ENCODE results near the gene PIWIL4. TPM values are rescaled to one million over a fixed set of nuclear protein-coding genes. Genes with fewer than 3 reads are reported as not detected.

PIWIL4 gene
- total RNA-seq, 2 donors from 2014 or later: 6.3 to 6.7 TPM

DNA sequence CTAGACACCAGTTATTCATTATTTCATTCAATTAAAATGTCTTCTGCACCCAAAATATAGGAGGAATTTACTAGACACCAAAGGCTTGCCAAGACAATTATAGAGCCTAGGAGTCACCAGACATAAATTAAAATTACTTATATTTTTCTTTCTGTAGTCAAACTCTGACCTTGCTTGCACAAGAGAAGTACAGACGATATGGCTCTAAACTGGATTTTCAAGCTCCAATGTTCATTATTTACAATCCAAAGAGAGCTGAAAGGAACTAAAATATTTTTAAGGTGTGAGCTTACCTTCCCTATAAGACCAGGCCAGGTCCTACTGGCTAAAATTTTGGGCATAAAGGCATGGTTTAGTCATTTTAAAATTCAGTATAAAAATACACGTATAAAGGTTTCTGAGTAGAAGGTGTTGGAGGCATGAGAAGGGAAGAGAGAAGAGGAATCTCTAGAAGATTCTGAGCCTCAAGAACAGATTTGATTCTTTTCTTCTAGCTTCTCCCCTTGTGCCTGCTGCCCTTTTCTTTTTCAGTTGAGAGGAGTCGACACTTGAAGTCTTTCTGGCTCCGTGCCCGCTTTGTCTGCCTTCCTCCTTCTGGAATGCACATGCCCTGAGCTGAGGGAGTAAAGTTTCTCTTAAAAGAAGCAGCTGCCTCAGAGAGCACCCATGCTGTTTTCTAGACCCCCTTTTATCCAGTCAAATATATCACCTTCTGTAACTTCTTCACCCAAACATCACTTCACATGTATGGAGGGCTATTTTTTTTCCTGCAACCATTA is 41.4 kb upstream of the PIWIL4 start:
- Histone ChIP-seq H3K27ac (no peak overlapping the region), H3K27me3 (no peaks in the 10 kb centered on the region), H3K36me3 (no peaks in the 10 kb centered on the region), H3K9me3 (no peaks in the 10 kb centered on the region), H3K9ac (ENCODE audit: low read depth in 2 of 2, low read length in 2 of 2) (peak overlapping the region in 1 of 2 donors; percentile 24), H3K4me1 (no peaks in the 10 kb centered on the region), H3K4me3 (no peak overlapping the region)
- intact Hi-C loops (cut with DNase I): loop anchor here (10.0 kb wide), 1 partner anchor 369 kb away; no protein-coding TSS in a partner anchor
- peak; percentile 92 for DNase-seq
- no peak for TF ChIP-seq CTCF (IDR thresholded peaks at IDR 0.05)

- TF ChIP-seq CTCF (IDR thresholded peaks at IDR 0.05): no peak
- intact Hi-C loops (cut with DNase I): loop anchor here (10.0 kb wide), 1 partner anchor 368 kb away; no protein-coding TSS in a partner anchor
- no peak for DNase-seq
- Histone ChIP-seq H3K9ac (ENCODE audit: low read depth in 2 of 2, low read length in 2 of 2) (no peak overlapping the region), H3K4me1 (no peaks in the 10 kb centered on the region), H3K4me3 (no peak overlapping the region), H3K27ac (no peak overlapping the region), H3K9me3 (no peaks in the 10 kb centered on the region), H3K27me3 (no peaks in the 10 kb centered on the region), H3K36me3 (no peaks in the 10 kb centered on the region)
These were observed 40.3 kb upstream of the PIWIL4 start for GRCh38 chr11:94526645-94527438.

DNA sequence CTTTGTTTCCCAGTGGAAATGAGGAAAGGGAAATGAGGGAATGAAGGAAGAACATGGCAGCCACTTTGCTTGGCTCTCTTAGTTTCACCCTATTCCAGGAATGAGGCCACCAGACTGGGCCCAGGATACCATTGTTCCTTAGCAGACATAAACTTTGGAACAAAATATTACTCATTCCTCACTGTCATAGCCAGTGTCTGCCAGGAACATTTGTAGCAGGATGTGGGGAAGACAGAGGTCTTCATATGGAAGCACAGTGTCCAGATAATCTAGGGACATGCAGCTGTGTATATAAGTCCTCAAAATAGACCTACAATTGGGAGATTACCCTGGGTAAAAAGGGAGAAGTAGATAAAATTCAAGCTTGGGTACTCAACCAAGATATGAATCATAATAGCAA is 38.6 kb upstream of the PIWIL4 start:
- no peak for TF ChIP-seq CTCF (IDR thresholded peaks at IDR 0.05)
- H3K36me3 ChIP-seq: no peaks in the 10 kb centered on the region
- no peak for DNase-seq
- no peak overlapping the region for H3K4me3 ChIP-seq
- no peaks in the 10 kb centered on the region for H3K27me3 ChIP-seq
- H3K9me3 ChIP-seq: no peaks in the 10 kb centered on the region
- intact Hi-C loops (cut with DNase I): loop anchor here (10.0 kb wide), 1 partner anchor 366 kb away; no protein-coding TSS in a partner anchor
- no peak overlapping the region for H3K27ac ChIP-seq
- H3K4me1 ChIP-seq: peaks cover 4% of the 10 kb centered on the region
- H3K9ac ChIP-seq (ENCODE audit: low read depth in 2 of 2, low read length in 2 of 2): no peak overlapping the region

DNA sequence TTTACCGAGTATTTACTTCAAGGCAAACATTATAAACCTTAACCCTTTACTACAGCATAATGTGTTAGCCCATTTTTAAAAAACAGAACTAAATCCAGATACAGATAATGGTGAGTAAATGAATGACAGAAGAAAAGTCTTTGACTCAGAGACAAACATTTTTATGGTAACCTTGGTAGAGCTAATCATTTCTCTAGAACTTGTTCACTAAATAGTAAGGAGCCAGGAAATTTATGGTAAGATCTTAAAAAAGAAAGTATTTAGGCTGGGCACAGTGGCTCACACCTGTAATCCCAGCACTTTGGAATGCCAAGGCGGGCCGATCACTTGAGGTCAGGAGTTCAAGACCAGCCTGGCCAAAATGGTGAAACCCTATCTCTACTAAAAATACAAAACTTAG is 35.0 kb upstream of the PIWIL4 start:
- no peak for TF ChIP-seq CTCF (IDR thresholded peaks at IDR 0.05)
- H3K9ac ChIP-seq (ENCODE audit: low read depth in 2 of 2, low read length in 2 of 2): no peak overlapping the region
- H3K9me3 ChIP-seq: no peaks in the 10 kb centered on the region
- H3K27me3 ChIP-seq: no peaks in the 10 kb centered on the region
- intact Hi-C loops (cut with DNase I): no loop called here
- no peak overlapping the region for H3K27ac ChIP-seq
- H3K4me1 ChIP-seq: peaks cover 8% of the 10 kb centered on the region
- no peak overlapping the region for H3K4me3 ChIP-seq
- no peak for DNase-seq
- no peaks in the 10 kb centered on the region for H3K36me3 ChIP-seq

GRCh38 chr11:94533206-94533605 is 34.0 kb upstream of the PIWIL4 start:
- no peak overlapping the region for H3K4me3 ChIP-seq
- no peak overlapping the region for H3K9ac ChIP-seq (ENCODE audit: low read depth in 2 of 2, low read length in 2 of 2)
- peaks cover 8% of the 10 kb centered on the region for H3K4me1 ChIP-seq
- no peaks in the 10 kb centered on the region for H3K9me3 ChIP-seq
- no peaks in the 10 kb centered on the region for H3K27me3 ChIP-seq
- no peak for DNase-seq
- no peak overlapping the region for H3K27ac ChIP-seq
- no peak for TF ChIP-seq CTCF (IDR thresholded peaks at IDR 0.05)
- intact Hi-C loops (cut with DNase I): no loop called here
- H3K36me3 ChIP-seq: no peaks in the 10 kb centered on the region

Measured in colonic mucosa (tissue), 4 donors.